HG03457 (cell line): ENCODE data around the gene MTURN.

ENCODE experiments used
- ATAC-seq: cut with Tn5 transposase; IDR thresholded peaks from one replicate; pipeline ENCODE4 v1.9.1; 2021; ENCODE audit warnings: moderate number of reproducible peaks; ENCODE audit not compliant: unreplicated experiment

Gene MTURN

GRCh38 chr7:30159698-30160143 is 24.9 kb downstream of the MTURN start:
- ATAC-seq: no peak

GRCh38 chr7:30160329-30160728 is 25.5 kb downstream of the MTURN start:
- no peak for ATAC-seq

- no peak for ATAC-seq
These were observed 27.3 kb downstream of the MTURN start for GRCh38 chr7:30162133-30162532.

GRCh38 chr7:30162622-30163124 is 27.9 kb downstream of the MTURN start:
- ATAC-seq: peak; percentile 30

- peak; percentile 45 for ATAC-seq
These were observed 28.6 kb downstream of the MTURN start for GRCh38 chr7:30163231-30163894.

GRCh38 chr7:30164567-30164966 is 29.8 kb downstream of the MTURN start:
- ATAC-seq: no peak

GRCh38 chr7:30165590-30165989 is 30.8 kb downstream of the MTURN start:
- ATAC-seq: no peak

- no peak for ATAC-seq
These were observed 31.5 kb downstream of the MTURN start for GRCh38 chr7:30166155-30166840.

- ATAC-seq: no peak
These were observed 32.1 kb downstream of the MTURN start for GRCh38 chr7:30166841-30167235.

GRCh38 chr7:30167901-30168300 is 33.1 kb downstream of the MTURN start:
- ATAC-seq: no peak

GRCh38 chr7:30168835-30169573 is 34.2 kb downstream of the MTURN start:
- no peak for ATAC-seq

GRCh38 chr7:30169579-30169978 is 34.8 kb downstream of the MTURN start:
- no peak for ATAC-seq

- ATAC-seq: no peak
These were observed 35.9 kb downstream of the MTURN start for GRCh38 chr7:30170476-30171205.

- ATAC-seq: no peak
These were observed 37.1 kb downstream of the MTURN start for GRCh38 chr7:30171766-30172447.

GRCh38 chr7:30172451-30172850 is 37.7 kb downstream of the MTURN start:
- no peak for ATAC-seq

GRCh38 chr7:30173058-30173897 is 38.5 kb downstream of the MTURN start:
- no peak for ATAC-seq

GRCh38 chr7:30175180-30175579 is 40.4 kb downstream of the MTURN start:
- no peak for ATAC-seq

- ATAC-seq: no peak
These were observed 40.9 kb downstream of the MTURN start for GRCh38 chr7:30175636-30176147.

GRCh38 chr7:30176463-30177109 is 41.8 kb downstream of the MTURN start:
- no peak for ATAC-seq
